D341Med (cell line): ENCODE data around the gene TAF1C.
"Not testable (repeated sequence)": the region's sequence is repeated elsewhere in the genome, so short reads cannot be mapped to it uniquely, and the experiment has no call there.

ENCODE experiments used
- DNase-seq: peaks from one replicate; pipeline ENCODE4 v3.0.0; 2012; ENCODE audit warnings: low spot score

TAF1C gene

DNA sequence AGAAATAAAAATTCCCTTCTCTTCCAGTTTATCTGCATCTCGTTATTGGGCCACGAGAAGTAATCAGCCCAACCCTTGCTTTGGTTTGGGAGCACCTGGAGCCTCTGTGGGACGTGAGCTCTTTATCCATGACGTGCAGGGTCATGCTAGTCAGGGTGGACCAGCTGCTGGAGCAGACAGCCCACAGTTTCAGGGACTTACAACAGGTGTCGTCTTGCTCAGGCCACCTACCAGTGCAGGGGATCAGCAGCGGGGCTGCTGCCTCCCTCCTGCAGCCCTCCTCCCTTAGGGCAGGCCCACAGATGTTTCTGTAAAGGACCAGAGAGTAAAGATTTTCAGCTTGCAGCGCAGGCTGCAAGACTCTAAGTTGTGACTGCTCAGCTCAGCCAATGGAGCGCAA lies 21.0 kb upstream of the TAF1C start:
- no peak for DNase-seq

DNA sequence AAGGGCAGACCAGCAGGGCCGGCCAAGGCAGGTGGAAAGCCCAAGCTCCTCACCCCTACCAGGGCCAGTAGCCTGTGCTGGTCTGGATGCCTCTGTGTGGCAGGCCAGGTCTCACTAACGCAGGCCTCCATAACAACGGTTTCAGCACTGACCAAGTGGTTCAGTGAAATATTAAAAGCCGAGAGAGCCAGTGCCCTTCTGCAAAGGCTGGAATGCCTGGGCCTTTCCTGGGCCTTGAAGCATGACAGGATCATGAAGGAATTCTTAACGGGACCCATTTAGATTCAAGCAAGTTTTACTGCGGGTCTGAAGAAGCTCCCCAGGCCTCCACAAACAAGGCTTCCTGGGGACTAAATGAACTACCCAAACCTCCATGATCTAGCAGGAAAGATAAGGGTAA lies 20.4 kb upstream of the TAF1C start:
- no peak for DNase-seq

DNA sequence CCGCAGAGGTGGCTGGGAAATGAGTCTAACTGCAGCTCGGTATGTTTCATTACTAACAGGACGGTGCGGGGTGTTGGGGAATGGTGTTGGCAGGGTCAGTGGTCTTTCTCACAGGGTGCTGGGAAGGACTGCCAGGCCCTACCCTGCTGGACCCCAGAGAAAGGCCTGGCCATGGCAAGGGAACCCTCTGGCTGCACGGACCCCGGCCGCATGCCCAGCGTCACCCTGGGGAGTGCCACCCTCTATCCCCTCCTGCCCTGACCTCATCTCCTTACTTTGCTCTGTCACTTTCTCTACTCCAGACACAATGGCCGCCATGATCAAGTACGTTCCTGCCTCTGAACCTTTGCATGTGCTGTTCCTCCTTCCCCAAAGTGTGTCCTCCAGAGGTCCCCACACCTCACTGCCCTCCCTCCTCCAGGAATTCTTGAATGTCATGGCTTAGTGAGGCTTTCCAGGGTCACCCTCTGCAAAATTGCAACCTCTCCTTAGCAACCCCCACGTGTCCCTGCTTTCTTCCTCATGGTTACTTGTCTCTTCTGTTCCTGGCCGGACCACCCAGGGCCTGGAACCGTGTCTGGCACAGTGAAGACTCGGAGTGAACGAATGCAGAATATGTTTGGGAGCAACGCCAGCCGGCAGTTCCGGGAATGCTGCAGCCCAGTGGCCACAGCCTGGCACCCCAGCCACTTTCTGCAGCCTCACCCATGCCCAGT lies 19.3 kb upstream of the TAF1C start:
- DNase-seq, result no peak

DNA sequence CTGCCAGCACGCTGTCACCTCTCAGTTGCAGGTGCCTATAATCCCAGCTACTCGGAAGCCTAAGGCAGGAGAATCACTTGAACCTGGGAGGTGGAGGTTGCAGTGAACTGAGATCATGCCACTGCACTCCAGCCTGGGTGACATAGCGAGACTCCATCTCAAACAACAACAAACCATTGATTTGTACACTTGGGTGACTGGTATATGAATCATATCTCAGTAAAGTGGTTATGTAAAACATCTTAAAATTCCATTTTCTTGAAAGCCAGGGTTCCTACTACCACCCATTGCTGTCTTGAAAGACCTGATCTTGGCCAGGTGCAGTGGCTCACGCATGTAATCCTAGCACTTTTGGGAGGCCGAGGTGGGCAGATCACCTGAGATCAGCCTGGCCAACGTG lies 18.3 kb upstream of the TAF1C start:
- not testable (repeated sequence) for DNase-seq

DNA sequence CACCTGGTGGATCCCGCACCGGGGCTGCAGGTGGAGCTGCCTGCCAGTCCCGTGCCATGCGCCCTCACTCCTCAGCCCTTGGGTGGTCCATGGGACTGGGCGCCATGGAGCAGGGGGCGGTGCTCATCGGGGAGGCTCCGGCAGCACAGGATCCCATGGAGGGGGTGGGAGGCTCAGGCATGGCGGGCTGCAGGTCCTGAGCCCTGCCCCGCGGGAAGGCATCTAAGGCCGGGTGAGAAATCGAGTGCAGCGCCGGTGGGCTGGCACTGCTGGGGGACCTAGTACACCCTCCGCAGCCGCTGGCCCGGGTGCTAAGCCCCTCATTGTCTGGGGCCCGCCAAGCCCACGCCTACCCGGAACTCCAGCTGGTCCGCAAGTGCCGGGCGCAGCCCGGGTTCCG lies 17.7 kb upstream of the TAF1C start:
- DNase-seq, result not testable (repeated sequence)

DNA sequence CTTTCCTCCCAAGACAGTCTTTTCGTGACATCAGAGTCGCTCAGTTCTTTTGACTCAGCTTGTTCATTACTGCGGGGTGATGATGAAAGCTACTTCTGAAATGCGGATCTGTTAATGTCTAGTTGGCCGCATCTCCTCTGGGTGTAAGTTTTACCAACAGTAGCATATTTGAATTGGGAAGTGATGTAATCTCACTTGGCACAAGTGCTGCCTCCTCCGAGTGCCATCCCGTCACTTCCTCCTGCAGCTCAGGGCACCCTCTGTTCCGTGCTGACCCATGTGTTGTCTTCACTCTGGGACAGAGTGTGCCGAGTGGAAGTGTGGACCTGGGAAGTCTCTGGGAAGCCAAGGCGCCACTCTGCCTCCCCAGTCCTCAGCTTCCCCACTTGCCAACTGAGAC lies 13.0 kb upstream of the TAF1C start:
- DNase-seq, result no peak

DNA sequence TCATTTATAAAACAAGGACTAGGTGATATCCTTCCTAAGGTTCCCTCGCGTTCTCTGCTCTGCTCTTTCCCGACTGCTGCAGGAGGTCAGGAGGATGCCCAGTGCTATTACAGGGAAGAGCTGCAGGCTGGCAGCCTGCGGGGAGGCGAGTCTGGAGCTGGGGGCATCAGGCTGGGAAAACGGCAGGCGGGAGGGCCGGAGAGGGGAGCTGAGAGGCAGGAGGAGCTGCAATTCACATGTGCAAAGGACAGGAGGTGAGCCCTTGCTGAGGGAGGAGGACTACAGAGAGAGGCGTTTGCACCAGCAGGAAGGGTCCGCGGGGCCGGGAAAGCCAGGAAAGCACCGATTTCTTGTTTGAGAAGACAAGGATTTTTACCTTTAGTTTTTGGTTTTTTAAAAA lies 12.2 kb upstream of the TAF1C start:
- DNase-seq, result no peak

DNA sequence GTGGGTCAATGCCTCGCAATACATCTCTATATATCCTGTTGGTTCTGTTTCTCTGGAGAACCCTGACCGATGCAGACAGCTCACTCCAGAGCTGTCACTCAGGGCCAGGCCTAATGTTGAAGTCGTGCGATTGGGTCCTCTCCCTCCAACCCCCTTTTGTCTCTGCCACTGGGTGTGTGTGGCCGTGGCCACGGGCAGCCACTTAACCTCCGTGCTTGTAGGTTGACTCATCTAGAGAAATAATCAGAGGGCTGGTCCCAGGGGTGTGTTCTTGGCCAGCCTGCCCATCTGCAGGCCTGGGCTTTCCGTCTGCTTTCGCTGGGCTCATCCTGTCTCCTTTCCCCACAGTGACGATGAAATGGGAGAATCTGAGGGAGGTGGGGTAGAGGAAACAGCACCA lies 11.5 kb upstream of the TAF1C start:
- no peak for DNase-seq

DNA sequence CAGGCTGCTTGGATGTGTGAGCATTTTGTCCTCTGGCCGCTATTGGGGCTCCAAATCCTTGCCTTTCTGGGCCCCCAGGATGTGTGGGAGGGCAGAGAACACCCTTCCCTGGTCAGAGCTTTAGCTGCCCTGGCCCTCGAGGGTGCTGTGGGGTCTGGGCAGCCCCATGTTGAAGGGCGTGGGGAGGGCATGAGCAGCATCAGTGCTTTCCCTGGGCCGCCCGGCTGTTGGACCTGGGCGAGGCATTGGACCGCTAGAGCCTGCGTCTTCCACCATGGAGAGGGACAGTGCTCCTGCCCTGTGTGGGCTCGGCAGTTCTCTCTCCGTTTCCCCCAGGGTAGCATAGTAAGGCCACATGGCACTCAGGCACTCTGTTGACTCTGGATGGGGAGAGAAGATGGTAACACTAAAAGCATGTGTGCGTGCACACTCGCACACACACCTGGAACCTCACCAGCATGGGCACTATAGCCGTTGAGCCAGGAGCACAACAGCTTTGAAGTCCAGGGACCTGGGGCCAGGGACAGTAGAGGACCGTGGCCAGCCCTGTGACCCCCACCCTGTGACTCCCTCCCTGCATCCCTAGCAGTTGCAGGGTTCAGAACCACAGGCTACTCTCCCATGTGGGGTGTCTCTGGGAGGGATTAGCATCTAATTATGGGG lies 10.7 kb upstream of the TAF1C start:
- DNase-seq, result no peak

DNA sequence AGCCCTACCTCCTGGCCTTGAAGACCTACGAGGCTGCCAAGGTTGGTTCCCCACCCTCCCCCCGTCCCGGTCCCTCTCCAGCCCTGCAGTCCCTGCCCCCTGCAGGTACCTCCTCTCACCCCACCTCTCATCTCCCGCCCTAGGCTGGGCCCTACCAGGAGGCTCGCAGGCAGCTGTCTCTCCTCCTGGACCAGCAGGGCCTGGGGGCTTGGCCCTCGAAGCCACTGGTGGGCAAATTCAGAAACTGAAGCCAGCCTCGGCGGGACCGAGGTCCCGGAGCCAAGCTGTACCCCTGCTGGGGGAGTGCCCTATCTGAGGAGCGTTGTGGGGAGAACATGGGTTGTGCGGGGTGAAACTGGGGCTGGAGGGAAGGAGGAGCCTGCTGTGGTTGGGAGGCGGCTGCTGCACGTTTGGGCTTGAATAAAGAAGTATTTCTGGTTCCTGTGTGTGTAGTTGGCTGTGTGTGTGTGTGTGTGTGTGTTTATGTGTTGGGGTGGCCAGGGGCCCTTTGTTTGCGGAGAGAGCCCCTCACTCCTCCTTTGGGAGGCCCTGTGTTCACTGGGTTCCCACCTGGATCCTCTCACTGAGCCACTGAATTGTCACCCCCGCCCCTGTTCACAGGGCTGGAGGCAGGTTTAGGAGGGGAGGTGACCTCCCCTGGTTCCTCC lies 10.0 kb upstream of the TAF1C start:
- DNase-seq, result no peak

DNA sequence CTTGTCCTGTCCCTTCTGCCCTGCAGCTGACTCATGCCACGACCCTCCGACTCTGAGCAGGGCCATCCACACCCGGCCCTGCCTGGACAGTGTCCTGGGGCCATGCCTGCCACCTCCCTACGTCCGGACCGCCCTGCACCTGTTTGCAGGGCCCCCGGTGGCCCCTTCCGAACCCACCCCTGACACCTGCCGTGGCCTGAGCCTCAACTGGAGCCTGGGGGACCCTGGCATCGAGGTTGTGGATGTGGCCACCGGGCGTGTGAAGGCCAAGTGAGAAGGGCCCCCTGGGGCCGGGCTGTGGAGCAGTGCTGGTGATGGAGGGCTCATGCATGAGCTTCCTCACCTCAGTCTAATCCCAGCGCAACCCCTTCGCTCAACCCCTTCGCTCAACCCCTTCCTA lies 9.2 kb upstream of the TAF1C start:
- no peak for DNase-seq

DNA sequence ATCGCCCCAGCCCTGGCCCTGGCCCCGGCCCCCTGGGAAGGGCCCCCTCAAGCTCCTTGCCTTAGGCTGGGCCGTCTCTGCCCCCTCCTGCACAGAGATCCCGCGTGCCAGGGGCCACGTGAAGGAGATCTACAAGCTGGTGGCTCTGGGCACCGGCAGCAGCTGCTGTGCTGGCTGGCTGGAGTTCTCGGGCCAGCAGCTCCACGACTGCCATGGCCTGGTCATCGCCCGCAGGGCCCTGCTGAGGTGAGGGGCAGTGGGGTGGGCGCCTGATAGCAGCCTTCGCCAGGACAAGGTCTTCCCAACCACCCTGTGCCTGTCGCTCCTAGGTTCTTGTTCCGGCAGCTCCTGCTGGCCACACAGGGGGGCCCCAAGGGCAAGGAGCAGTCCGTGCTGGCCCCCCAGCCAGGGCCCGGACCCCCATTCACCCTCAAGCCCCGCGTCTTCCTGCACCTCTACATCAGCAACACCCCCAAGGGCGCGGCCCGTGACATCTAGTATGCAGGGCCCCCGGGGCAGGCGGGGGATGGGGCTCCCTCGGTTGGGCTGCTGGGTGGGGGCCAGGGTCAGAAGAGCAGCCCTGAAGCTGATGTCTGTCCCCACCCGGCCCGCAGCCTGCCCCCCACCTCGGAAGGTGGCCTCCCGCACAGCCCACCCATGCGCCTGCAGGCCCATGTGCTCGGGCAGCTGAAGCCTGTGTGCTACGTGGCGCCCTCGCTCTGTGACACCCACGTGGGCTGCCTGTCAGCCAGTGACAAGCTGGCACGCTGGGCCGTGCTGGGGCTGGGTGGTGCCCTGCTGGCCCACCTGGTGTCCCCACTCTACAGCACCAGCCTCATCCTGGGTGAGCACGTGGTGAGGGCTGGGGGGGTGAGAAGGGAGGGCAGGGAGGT lies 8.6 kb upstream of the TAF1C start:
- DNase-seq, result no peak

DNA sequence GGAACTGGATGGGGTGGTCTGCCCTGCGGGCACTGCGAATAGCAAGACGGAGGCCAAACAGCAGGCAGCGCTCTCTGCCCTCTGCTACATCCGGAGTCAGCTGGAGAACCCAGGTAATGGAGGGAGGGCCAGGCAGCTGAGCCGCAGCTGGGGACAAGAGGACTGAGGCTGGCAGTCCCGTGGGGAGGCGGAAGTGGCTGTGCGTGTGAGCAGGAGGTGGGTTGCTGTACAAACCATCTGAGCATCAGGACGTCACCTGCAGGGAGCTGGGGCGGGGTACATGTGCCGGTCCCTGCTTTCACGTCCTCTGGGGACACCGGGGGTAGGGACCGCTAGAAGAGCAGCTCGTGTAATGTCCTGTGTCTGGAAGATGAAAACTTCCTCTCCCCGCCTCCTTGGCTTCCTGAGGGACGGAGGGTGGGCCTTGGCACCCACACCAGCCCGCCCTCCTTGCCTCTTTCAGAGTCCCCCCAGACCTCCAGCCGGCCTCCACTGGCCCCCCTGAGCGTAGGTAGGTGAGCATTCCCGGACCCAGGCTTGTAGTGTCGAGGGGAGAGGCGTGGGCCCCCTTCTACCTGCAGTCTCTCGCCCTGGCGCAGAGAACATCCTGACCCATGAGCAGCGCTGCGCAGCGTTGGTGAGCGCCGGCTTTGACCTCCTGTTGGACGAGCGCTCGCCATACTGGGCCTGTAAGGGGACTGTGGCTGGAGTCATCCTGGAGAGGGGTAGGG lies 7.8 kb upstream of the TAF1C start:
- DNase-seq, result no peak

DNA sequence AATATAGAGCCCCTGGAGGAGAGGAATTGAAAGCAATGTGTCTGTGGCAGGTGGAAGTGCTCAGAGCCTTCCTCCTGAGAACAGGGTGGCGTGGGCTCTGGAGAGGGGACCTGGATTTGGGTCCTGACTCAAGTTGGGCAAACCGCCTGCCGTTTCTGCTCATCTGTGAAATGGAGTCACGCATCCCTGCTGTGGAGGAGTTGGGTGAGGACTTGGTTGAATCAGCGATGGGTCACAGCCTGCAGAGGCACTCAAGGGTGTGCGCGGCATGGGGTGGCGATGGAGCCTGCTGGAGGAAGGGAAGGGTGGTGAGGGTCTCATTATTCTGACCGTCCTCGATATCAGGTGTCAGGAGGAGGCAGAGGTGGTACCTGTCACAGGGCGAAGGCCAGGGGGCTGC lies 7.2 kb upstream of the TAF1C start:
- DNase-seq, result no peak

DNA sequence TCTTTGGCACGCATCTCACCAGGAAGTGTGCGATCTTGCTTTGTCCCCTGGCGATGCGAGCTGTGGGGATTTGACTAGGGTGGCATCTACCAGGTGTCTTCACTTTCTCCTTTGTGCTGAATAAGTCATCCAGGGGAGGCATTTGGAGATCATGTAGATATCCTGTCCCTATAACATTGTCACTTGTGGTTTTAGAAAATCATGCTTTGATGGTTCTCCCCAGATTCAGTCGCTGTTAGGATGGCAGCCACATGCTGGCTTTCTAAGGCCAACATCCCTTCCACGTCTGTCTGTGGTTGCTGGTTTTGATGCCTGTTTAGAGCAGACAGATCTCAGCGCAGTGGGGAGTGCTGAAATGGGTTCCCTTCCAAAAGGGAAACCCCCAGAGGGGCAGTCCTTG lies 6.6 kb upstream of the TAF1C start:
- no peak for DNase-seq

DNA sequence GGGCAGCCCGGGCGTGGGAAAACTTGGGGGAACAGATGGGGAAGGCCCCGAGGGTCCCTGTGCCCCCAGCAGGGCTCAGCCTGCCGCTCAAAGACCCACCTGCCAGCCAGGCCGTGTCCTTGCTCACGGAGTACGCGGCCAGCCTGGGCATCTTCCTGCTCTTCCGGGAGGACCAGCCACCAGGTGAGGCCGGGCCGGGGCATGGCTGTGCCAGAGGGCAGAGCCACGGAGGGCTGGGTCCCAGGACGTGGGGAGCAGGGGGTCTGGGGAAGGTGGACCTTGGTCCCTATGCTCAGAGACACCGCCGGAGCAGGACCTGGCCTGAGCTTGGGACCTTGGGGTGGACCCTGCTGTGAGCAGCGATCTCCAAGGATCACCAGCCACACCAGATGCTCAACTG lies 4.6 kb upstream of the TAF1C start:
- DNase-seq, result no peak

DNA sequence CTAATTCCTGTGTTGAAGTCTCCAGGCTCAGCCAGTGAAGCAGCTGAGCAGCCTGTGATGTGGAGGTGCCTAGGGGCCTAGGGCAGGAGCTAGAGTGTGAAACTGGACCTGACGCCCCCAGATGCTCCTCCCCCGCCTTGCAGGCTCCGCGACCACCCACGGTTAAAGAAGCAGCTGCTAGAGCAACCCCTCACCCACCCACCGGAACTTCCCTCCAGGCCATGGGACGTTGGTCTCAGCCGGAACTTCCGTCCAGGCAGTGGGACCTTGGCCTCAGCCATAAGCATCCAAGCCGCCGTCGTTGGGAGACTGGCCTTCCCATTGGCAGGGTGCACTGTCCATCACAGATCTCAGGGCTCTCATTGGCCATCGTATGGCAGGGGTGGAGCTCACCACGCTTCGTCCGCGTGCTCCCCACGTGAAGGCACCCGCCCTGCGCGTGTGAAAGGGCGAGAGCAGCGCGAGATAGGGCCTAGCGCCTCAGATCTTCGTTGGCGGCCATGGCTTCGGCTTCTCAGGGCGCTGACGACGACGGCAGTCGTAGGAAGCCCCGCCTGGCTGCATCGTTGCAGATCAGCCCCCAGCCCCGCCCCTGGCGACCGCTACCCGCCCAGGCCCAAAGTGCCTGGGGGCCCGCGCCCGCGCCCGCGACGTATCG lies 4.0 kb upstream of the TAF1C start, which contains the start of gene ADAD2:
TSS of gene ADAD2 (plus strand) at position 427 of the 658 bp plus-strand sequence. CDS start at position 501, 74 bp downstream.
- DNase-seq, result no peak

DNA sequence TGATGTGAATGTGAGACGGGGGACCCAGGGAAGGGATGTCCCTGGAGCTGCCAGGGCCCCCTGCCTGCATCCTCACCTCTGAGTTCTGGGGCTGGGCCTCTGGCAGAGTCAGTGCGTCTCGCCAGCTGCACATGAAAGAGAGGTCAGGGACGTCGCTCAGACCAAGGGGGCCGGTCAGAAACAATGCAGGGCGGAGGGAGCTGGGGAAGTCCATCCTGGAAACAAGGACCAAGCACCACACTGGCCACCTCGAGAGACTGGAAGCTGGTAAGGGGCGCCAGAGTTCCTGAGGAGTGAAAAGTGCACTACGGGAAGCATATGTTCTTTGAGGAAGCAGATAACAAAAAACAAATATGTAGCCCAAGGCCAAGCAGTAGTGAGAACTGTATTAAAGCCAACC lies 2.1 kb downstream of the TAF1C start:
- peak; percentile 13 for DNase-seq

DNA sequence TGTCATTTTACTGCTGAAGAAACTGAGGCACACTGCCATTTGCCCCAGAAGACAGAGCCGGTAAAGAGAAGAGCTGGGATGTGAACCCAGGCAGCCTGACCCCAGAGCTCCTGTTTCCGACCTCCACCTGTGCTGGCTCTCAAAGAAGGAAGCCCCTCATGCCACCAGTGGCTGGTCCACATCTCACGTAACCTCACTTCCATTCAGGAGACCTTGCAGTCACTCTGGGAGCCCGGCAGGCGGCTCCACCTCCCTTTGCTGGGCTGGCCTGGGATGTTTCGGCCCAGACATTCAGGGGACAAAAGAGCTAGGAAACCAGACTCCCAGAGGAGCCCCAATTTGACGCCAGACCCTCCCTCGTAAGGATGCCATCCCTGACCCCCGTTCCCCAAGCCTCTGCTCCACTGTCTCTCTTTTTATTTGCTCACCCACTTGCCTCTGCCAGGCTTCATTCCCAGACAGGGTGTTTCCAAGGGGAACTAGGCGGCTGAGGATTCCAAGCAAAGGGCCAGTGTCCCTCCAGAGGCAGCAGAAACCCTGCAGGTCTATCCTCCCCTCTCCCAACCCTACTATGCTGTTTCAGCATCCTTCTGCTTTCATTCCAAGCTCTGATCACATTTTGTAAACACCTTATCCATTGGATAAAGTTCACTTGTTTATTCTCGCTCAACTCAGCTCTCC lies 2.8 kb downstream of the TAF1C start:
- DNase-seq, result peak; percentile 33

DNA sequence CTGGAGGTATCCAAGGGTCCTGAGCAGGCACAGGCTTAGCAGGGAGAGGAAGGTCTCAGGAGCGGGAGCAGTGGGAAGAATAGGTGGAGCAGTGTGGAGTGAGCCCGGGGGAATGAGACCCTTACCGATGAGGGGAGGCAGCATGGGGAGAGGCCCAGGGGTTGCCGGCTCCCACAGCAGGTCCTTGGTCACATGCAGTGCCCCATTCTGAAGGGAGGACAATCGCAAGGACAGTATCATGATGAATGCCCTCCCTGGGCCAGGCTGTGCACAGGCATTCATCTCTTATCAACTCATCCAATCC lies 3.3 kb downstream of the TAF1C start:
- DNase-seq, result no peak
